GF-D8 (cell line): ENCODE data around the gene SORCS2.

Experiments
- DNase-seq: peaks from one replicate; lab custom pipeline; 2025; lab: John Stamatoyannopoulos, UW

SORCS2 gene

DNA sequence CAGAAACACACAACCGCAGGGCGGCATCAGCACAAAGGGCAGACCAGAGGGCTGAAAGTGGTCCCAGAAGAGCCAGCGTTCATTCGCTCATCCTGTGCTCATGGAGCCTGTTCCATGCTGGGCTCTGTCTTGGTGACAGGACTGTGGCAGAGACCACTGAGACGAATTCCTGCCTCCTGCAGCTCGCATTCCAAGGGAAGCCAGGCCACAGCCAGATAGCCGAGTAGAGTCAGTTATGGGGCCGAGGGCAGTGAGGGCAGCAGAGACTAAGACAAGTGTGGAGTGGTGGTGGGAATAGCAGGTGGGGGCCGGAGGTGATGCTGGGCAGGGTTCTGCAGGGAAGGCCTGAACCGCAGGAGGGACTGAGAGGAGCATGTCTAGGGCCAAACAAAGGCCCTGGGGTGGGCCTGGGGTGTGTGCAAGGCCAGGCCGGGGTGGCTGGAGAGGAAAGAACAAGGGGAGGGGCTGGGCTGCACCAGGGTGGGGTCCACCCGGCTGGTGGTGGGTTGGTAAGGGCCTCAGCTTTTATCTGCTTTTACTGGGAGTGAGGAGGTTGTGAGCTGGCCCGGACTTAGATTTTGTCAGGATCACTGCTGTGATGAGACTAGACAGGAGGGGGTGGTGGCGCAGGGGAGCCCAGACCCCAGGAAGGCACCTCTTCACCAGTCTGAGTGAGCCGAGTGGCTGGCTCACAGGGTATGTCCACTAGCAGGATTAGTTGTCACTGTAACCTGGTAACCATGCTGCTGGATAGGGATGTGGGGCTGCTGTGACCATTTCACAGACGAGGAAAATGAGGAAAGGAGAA is 236.1 kb downstream of the SORCS2 start:
- DNase-seq: no peak

DNA sequence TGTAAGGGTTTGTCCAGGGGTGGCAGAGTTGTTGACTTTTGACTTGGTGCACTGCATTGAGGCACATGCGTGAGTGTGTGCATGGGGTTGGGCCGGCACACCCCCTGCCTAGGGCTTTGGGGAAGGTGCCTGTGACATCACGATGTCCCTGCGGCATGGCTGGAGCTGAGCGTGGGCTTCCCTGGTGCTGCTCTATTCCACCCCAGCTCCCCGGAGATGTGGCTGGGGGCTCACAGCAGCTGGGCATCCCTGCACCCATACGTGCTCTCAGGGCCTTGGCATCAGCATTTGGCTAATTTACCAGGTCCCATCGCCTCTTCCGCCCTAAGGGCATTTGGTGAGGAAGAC is 236.7 kb downstream of the SORCS2 start:
- DNase-seq: no peak

DNA sequence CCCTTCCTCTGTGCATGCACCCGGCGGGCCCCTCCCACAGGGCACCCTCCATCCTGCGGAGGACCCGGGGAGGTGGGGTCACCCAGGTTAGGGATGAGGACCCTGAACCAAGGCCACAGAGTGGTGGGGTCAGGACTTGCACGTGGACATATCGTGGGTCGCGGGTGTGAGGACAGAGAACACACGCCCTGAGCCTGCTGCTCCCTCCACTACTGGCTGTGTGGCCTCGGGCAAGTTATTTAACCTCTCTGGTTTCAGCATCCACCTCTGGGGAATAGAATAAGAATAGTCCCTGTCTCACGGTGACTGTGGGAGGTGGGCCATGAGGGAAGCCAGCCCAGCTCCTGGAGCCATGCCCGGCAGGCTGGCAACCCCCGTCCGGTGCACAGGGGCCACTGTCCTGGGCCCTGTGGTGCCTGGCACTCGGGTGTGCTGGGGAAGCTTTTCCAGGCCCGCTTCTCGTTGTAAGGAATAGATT is 237.3 kb downstream of the SORCS2 start:
- DNase-seq: no peak

DNA sequence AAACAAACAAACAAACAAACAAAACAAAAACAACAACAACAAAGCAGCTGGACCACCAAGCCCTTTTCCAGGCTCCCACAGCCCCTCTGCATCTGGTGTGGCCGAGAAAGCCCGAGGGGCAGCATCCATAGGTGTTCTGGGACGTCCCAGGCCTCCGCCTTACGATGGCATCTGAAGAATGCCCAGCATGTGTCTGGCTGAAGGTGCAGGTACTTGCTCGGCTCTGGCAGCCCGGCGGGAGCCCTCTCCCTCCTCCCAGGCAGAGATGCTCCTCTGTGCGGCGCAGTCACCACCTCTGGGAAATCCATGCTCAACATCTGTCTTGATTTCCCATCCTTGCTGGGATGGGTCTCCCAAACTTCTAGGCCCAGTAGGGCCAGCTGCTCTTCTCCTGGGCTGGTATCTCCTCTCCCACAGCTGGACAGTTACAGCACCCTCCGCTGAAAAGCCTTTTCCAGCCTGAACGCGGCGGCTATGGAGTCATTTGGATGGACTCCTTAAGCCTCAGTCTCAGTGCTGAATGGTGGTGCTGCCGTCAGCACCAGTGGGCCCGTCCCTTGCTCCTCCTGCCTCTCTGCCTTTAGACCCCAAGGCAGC is 238.1 kb downstream of the SORCS2 start:
- DNase-seq: no peak

DNA sequence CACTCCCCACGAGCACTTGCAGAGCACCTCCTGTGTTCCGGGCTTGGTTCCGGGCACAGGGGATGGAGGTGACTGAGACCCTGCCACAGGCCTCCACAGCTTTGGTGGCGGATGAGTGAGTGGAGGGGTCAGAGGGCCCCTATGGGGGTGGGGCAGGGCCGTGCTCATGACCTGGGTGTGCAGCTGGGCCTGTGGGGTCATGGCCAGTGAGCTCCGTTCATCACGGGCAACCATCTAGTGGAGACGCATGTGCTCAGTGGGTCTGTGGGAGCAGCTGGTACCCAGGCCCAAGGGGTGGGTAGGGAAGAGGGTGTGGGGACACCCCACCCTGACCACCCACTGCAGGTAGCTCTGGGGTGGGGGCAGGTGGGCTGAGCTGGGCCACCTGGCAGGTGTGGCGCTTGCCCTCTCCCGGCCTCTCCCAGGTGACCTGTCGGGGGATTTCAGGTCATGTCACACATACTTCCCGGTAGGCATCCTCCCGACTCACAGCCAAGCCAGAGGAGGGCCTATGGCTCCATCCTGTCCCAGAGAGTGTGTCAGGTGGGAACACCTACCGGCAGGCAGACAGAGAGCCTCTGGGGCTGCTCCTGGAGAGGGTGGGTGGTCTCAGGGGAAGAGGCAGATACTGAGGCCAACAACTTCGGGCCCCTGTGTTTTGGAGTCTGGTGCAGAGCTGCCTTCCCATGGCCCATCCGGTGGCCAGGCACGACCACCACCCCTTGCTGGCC is 238.8 kb downstream of the SORCS2 start:
- DNase-seq: no peak

DNA sequence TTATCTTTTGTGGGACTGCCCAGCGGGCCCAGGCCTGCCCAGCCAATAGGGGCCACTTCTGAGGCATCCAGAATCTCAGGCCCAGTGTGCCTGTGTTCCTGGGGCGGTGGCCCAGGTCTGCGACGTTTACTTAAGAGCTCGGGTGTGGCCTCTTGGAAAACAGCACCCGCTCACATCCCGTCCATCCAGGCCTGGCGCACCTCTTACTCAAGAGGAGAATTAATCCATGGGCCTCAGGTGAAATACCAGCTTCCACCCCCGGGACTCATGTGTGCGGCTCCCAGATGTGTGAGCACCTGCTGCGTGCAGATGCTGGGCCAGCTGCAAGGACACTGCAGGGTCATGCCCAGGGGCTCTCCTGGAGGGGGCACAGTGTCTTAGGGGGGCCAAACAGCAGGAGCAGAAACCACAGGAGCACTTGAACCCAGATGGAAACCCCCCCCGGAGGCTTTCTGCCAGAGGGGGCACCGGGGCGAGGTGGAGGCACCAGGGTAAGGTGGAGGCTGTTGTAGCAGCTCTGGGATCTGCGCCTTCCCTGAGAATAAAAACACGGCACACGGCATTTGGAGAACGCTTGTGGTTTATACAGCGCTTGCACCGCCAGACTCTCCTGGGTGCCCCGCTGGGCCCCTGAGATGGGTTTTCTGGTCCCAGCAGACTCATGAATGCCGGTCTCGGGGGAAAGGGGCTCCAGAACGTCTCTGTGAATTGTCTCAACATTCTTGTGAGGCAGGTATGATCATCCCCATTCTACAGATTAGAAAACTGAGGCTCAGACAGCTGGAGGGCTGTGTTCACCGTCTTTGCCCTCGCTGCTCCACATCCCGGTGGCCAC is 239.6 kb downstream of the SORCS2 start:
- DNase-seq: no peak

DNA sequence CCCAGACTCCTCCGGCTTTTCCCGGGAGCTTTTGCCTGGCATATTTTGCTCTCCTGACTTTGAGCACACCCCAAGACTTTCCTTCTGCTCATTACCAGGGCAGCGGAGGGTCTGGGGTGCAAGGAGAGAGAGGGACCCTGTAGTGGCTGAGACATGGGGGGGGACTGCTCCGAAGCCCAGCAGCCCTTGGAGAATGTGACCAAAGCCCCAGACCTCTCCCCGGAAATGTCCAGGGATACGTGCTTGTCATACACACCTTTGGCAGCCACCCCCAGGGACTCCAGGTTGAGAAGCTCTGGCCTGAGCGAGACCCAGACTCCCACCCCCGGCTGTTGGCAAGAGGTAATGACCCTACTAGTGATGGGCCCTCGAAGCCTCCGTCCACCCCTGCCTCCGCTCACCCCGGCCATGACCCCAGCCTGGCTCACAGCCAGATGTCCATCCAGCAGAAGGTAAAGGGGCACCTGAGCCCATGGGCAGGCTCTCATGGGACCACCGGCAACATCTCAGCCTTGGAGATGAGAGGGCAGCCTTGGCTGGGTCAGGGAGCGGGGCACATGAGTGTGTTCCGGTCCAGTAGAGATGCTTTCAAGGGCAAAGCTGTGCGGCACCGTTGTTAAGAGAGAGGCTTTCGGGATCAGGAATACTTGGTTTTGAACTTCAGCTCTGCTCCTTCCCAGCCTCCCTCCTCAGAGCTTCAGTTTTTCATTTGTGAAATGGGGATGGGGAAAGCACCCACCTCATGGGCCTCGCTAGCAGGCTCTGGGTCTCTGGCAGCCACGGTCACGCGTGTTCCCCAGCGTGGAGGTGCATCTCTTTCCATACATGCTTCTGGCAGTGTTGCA is 240.4 kb downstream of the SORCS2 start:
- DNase-seq: no peak

DNA sequence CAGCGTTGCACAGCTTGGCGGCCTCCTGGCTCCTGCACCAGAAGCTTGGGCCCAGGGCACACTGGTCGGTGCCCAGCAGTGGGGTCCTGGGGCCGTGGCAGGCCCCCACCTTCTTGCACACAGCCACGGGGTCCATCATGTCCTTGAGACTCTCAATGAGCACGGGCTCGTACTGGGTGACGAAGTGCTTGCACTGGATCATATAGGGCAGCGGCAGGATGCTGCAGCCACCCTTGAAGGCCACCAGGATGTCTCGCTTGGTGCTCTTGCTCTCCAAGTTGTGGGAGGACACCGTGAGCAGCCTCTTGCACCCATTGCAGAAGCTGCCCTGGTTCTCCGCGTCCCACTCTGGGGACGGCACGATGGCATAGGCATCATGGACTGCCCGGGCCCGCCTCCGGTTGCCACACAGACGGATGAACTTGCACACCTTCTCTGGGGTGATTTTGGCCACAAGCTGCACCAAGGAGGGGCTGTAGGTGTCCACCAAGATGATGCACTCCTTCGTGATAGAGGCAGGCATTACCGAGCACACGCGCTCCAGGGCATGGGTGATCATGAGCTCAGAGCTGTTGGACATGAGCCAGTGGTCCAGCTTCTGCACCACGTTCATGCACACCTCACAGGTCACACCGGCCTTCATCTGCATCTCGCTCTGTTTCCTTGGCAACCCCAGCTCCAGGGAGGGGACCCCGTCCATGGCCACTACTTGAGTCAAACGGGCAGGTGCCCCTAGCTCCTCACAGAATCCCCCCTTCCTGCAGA is 241.2 kb downstream of the SORCS2 start:
- no peak for DNase-seq

DNA sequence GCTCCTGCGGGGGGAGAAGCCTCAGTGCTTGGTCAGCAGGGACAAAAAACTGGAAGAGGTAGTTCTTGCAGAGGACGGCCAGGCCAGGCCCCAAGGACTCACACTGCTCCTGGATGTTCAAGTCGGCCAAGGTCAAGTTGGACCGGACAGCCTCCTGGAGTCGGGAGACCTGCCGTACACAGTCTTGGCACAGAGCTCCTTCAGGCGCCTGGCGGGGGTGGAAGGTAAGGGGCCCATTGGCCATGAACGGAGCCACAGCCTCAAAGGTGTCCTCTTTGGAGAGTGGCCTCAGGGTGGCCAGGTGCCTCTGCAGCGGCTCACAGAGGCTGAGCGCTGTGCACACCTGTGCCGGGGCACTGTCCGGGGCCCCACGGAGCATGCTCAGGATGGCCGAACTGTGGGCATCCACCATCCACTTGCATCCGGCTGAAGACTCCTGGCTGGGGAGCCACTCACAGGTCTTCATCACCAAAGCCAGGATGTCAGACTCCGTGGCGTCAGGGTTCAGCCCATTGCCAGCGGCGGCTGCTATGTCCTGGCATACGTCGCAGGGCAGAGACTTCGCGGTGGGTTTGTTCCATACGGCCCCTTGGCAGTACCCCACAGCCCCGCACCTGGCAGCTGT is 241.9 kb downstream of the SORCS2 start:
- DNase-seq: no peak

DNA sequence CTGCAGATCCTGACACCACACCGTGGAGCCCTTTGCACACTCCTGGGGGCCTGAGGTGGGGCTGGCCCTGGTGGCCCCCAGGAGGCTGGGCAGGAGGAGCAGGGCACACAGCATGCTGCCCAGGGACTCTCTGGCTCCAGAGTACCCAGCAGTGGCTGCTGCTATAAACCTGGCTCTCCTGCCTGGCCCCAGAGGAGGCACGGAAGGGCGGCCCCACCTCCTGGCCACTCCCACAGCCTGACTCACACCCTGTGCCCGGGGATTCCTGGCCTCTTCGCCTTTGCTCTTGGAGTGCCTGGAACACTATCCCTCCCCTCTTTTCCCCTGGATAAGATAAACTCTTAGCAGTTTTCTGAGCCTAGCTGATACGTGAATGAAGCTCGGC is 242.4 kb downstream of the SORCS2 start, which contains the start of gene PSAPL1:
TSS of gene PSAPL1 (minus strand) at position 165 of the 385 bp plus-strand sequence. CDS start at position 114, 51 bp downstream.
- no peak for DNase-seq

DNA sequence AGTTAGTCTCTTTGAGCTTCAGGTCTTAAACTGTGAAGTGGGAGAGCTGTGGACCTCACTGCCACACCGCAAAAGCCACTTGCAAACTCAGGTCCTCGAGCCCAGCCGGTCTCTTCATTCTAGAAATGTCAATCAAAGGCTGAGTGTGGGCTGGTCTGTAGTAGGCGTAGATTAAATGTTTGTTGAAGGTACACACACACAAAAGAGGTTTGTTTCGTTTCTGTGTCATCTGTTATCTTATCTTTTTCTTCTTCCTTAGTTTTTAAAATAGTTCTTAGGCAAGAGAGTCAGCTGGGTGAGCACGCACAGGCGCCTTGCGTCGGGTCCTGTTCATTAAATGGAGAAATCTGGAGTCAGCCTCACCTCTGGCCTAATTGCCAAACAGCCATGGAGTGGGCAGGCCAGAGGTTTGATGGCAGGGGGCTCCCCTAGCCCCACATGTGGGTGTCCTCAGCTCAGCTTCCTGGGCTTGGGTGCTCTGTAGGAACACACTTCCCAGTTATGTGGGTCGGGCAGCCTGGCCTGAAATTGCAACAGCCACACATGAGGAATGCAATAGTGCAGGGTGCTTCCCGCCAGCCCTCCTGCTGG is 243.2 kb downstream of the SORCS2 start:
- DNase-seq: no peak

DNA sequence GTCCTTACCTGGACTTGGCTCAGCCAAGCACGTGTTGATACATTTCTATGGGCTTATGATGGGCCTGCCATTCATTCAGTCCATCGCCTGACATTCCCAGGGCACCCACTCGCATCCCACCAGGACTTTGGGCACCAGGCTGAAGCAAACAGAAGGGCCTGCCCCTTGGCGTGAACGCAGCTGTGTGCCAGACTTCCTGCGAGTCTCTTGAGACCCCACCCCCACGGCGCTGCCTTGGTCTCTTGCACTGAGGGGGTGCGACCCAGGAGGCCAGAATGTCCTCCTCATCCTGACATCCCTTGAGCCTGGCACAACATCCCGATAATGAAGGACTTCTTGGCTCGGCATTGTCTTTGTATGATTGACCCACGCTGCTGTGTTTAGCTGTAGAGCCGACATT is 243.9 kb downstream of the SORCS2 start:
- DNase-seq: no peak

DNA sequence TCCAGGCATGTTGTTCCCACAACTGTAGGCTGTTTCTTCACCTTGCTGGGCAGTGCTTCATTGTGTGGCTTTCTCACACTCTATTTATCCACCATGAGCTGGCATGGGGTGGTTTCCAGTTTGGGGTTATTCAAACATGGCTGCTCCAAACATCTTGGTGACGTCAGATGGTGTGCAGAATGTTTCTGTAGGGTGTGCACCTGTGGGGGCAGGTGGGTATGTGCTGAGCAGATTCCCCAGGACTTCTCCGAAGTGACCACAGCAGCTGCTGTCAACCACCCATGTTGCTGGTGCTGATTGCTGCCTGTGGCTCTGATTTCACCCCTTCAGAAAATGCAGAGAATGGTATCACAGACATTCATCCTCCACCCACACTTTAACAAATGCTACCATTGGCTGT is 247.4 kb downstream of the SORCS2 start:
- DNase-seq: no peak

DNA sequence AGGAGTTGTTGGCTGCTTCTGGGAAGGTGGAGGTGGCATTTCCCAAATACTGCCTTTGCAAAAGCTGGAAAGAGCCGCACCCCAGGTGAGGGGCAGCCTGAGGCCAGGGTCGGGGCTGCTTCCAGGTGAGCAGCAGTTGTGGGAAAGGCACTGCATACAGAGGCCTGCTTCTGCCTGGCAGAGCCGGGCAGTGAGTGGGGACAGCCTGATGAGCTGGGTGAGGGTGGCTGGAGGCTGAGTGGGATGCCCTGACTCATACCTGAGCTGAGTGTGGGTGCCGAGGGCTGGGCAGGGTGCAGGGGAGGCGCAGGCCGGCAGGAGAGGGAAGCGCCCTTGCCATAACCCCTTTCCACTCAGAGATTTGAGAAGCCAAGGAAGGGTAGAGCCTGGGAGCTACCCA is 248.9 kb downstream of the SORCS2 start:
- DNase-seq: no peak

DNA sequence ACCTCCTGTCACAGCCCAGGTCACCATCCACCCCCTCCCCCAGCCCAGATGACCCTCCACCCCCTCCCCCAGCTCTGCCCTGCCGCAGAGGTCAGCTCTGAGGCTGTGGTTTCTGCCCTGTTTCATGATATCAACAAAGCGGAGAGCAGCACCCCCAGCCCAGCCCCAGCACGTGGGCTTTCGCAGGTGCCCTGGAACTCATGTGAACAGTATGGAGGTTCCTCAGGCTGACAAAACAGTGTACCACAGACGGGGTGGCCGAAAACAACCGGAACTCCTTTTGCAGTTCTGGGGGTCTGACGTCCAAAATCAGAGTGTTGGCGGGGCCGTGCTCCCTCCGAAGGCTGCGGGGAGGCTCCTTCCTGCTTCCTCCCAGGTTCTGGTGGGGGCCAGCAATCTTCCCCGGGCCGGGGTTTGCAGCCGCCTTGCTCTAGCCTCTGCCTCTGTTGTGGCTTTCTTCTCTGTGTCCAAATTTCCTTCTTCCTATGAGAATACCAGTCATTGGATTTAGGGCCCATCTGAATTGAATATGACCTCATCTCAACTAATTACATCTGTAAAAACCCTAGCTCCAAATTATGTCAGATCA is 250.3 kb downstream of the SORCS2 start:
- DNase-seq: no peak

DNA sequence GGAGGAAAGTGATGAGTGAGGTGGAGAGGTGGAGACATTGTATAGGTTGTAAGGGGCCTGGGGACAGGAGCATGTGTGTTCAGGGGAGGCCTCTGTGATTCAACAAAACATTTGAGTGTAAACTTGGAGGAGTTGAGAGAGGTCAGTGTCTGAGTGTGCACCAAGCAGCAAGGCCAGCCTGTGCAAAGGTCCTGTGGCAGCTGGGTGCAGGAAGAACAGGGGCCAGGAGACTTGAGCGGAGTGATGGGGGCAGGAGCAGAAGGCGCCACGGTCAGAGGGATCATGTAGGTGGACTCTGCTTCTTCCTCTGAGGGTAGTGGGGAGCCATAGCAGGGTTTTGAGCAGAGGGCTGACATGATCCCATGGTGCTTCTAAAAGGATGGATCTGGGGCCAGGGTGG is 252.0 kb downstream of the SORCS2 start:
- no peak for DNase-seq

DNA sequence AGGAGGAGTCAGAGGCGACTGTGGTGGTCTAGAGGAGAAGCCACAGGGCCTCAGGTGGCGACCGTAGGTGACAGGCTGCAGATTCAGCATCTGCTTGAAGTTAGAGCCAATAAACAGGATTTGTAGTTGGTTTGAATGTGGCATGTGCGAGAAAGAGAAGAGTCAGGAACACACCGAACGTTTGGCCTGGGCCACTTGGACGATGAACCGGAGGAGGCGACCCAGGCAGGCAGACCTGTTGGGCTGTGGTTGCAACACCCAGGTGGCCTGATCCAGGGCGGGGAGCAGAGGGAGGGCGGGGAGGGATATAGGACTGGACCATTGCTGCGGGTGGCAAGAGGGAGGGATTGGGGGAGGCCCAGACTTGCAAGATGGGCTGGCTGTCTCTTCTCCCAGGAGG is 252.4 kb downstream of the SORCS2 start:
- no peak for DNase-seq

DNA sequence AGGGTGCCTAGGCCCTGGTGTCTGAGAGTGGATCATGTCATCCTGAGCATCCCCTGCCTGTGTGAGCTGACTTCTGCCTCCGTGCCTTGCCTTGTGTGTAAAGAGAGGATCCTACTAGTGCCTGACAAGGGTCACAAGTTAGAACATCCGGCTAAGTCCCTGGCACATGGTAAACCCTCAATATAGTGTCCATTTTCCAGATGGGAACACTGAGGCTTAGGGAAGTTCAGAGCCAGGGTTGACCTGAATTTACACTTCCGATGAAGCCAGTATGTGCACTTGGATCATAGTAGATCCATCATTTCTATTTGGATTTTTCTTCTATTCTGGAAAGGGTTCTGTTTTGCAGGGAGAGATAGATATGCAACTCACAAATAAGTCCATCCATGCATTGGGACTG is 254.9 kb downstream of the SORCS2 start:
- no peak for DNase-seq

DNA sequence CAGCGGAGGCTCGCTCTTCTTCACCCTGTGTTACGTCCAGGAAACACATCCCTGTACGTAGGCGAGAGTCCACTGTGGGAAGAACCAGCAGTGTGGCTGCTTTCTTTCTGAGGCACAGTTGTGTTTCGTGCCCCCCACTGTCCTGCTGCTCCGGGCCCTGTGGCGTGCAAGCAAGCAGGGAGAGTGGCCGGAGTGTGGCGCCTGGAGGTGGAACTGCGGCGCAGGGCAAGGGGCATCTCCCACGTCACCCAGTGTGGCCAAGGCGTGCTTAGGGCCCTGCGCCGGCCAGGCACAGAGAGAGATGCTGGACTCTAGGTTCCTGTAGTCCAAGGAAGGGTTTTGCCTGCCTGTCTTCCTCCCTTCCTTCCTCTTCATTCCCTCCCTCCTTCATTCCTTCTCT is 255.7 kb downstream of the SORCS2 start:
- DNase-seq: no peak
